ENCODE data around the gene KCP. TPM values are rescaled to one million over a fixed set of nuclear protein-coding genes. Genes with fewer than 3 reads are reported as not detected.

KCP gene
- total RNA-seq, 2 experiments from 2014 or later = 1.4 to 2.3 TPM

DNA sequence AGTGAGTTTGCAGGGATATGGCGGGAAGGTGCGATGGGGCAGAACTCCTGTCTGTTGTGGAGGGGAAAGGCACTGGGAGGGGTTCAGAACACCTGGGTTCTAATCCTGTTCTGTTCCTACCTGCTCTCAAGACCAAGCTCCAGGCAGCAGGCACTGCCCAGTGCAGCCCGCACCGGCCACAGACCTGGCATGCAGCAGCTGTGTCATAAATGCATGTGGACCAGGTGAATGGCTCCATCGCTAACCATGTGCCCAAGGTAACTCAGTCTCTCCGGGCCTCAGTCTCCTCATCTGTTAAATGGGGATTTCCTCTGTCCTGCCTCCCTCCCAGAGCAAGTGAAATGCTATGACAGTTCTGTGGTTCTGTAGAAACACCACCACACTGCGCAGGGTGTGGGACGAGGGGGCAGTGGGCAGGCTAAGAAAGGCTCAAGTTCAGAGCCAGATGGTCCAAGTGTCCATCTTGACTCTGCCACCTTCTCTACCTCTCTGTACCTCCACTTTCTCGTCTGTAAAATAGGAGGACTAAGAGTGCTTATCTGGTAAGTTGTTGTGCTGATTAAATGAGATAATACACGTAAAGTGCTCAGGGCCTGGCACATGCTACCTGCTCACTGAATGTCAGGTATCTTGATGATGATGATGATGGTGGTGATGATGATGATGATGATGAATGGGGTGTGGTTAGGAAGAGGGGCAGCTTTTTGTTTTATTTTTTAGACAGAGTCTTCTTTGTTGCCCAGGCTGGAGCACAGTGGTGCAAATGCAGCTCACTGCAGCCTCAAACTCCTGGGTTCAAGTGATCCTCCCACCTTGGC lies 24.9 kb downstream of the KCP start:
- POLR2A ChIA-PET = interaction anchor here (0.7 to 1.4 kb wide), 3 partner anchors 23 to 258 kb away, joined by 3 to 4 read pairs (median 3); partner anchors contain the start of gene ATP6V1F
- Histone ChIP-seq H2AFZ (ENCODE audit: low read length) (no peak overlapping the region), H3K36me3 (ENCODE audit: insufficient read depth, low read length) (no peaks in the 10 kb centered on the region), H3K27ac (ENCODE audit: low read depth, low read length, poor library complexity, severe bottlenecking) (no peak overlapping the region), H3K79me2 (ENCODE audit: insufficient read depth, low read depth, low read length) (no peaks in the 10 kb centered on the region), H3K4me2 (ENCODE audit: low read length) (no peak overlapping the region), H4K20me1 (ENCODE audit: insufficient read depth, low read length) (no peaks in the 10 kb centered on the region), H3K4me3 (ENCODE audit: low read depth, low read length, poor library complexity, severe bottlenecking) (no peak overlapping the region), H3K9me2 (ENCODE audit: insufficient read depth, low read length) (no peaks in the 10 kb centered on the region), H3K9me3 (ENCODE audit: low read length) (no peaks in the 10 kb centered on the region), H3K4me1 (ENCODE audit: insufficient read depth, low read length, poor library complexity, severe bottlenecking) (peaks cover 8% of the 10 kb centered on the region)
- intact Hi-C loops (cut with micrococcal nuclease; ENCODE audit: unreplicated experiment) = no loop called here
- CTCF ChIA-PET (ENCODE audit: unreplicated experiment) = no interaction called here
- BruUV-seq (replicated peaks) = no TSS peak
- DNase-seq (ENCODE audit: low spot score) = no peak
- TF ChIP-seq EZH2phosphoT487 (IDR thresholded peaks at IDR 0.05; ENCODE audit: borderline replicate concordance, low read depth, low read length) = no peak
- TF ChIP-seq, protein P1, sequence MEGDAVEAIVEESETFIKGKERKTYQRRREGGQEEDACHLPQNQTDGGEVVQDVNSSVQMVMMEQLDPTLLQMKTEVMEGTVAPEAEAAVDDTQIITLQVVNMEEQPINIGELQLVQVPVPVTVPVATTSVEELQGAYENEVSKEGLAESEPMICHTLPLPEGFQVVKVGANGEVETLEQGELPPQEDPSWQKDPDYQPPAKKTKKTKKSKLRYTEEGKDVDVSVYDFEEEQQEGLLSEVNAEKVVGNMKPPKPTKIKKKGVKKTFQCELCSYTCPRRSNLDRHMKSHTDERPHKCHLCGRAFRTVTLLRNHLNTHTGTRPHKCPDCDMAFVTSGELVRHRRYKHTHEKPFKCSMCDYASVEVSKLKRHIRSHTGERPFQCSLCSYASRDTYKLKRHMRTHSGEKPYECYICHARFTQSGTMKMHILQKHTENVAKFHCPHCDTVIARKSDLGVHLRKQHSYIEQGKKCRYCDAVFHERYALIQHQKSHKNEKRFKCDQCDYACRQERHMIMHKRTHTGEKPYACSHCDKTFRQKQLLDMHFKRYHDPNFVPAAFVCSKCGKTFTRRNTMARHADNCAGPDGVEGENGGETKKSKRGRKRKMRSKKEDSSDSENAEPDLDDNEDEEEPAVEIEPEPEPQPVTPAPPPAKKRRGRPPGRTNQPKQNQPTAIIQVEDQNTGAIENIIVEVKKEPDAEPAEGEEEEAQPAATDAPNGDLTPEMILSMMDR (conservative IDR thresholded peaks at IDR 0.05; ENCODE audit: low read length) = no peak

DNA sequence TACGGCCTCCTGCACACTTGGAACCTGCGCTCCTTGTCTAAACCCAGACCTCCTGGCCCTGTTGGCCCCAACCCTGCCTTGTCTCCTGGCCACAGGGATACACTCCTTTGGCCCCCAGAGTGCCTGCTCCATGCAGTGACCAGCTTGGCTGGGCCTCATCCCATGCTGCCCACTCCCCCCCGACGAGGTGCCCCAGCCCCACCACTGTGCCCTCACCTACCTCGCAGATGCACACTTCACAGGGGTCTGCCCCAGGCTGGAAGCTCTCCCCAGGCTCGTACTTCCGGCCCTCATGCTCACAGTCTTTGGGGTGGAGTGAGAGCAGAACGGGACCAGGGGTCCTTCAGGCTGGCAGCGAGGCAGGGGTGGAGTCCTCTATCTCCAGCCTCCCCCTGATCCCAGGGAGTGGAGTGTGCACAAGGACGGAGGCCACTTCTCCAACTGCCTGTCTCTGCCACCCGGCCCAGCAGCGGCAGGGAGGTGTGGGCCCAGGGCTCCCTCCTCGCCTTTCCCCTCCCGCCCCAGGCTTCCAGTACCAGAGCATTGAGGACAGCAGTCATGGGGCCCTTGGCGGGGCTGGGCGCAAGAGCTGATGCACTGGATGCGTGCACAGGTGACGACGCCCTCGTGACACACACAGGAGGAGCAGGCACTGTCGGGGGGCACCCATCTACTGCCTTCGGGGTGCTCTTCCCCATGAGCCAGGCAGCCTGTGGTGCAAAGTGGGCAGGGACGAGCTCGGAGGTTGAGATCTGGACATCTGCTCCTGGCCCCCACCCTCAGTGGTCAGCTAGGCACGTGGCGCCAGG lies 25.7 kb downstream of the KCP start:
- intact Hi-C loops (cut with micrococcal nuclease; ENCODE audit: unreplicated experiment) = loop anchor here (5.0 kb wide), 1 partner anchor 92 kb away; the partner anchor contains the start of gene CCDC136
- Histone ChIP-seq H3K9me2 (ENCODE audit: insufficient read depth, low read length) (no peaks in the 10 kb centered on the region), H3K4me1 (ENCODE audit: insufficient read depth, low read length, poor library complexity, severe bottlenecking) (peaks cover 8% of the 10 kb centered on the region), H3K36me3 (ENCODE audit: insufficient read depth, low read length) (no peaks in the 10 kb centered on the region), H3K9me3 (ENCODE audit: low read length) (no peaks in the 10 kb centered on the region), H3K79me2 (ENCODE audit: insufficient read depth, low read depth, low read length) (no peaks in the 10 kb centered on the region), H3K27ac (ENCODE audit: low read depth, low read length, poor library complexity, severe bottlenecking) (no peak overlapping the region), H4K20me1 (ENCODE audit: insufficient read depth, low read length) (no peaks in the 10 kb centered on the region), H3K4me2 (ENCODE audit: low read length) (no peak overlapping the region), H2AFZ (ENCODE audit: low read length) (peak overlapping the region; percentile 99), H3K4me3 (ENCODE audit: low read depth, low read length, poor library complexity, severe bottlenecking) (no peak overlapping the region)
- no peak for DNase-seq (ENCODE audit: low spot score)
- TF ChIP-seq, protein P1 (conservative IDR thresholded peaks at IDR 0.05; ENCODE audit: low read length) = no peak
- TF ChIP-seq EZH2phosphoT487 (IDR thresholded peaks at IDR 0.05; ENCODE audit: borderline replicate concordance, low read depth, low read length) = no peak
- CTCF ChIA-PET (ENCODE audit: unreplicated experiment) = interaction anchor here (0.9 to 1.5 kb wide), 3 partner anchors 22 to 213 kb away, joined by 3 to 11 read pairs (median 9); partner anchors contain the start of genes ATP6V1F and GARIN1A
- BruUV-seq (replicated peaks) = no TSS peak
- POLR2A ChIA-PET = interaction anchor here (1.1 to 1.4 kb wide), 3 partner anchors 22 to 83 kb away, joined by 3 to 4 read pairs (median 4); partner anchors contain the start of gene ATP6V1F
